Measurements from ENCODE around the gene AFG3L2.

AFG3L2 gene

GRCh38 chr18:12299862-12300261 lies 77.2 kb downstream of the AFG3L2 start:
- no peak for DNase-seq

DNA sequence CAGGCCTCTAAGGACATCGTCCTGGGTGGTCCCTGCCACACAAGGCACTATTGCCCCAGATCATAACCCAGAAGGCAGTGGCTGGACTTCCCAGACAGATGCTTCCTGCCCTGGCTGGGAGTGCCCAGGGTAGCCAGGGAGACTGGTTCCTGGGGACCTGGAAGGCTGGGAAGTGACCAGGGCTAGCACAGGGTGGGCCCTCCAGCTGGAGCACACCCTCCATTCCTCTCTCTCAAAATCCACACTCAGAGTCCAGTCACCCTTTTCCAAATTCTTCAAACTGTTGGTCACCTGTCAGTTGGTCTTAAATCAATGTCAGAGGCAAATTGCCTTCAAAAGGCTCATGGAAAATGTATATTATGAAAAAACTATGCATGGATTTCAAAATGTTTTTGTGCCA lies 80.6 kb downstream of the AFG3L2 start:
- no peak for DNase-seq

DNA sequence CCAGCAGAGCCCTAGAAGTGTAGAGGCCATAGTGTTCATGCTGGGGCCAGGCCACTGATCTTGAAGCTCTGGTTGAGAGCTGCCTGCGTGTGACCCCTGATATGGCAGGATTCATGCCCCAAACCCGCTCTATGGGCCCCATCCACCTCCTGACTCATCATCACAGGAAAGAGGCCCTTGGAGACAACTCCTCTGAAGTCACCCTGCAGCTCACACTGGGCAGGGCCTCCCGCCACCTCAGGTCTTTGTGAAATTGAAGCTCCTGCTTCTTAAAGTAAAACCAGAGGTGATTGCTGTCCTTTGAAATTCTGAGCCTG lies 81.0 kb downstream of the AFG3L2 start:
- DNase-seq, result no peak

GRCh38 chr18:12295389-12296086 lies 81.5 kb downstream of the AFG3L2 start:
- DNase-seq, result no peak

DNA sequence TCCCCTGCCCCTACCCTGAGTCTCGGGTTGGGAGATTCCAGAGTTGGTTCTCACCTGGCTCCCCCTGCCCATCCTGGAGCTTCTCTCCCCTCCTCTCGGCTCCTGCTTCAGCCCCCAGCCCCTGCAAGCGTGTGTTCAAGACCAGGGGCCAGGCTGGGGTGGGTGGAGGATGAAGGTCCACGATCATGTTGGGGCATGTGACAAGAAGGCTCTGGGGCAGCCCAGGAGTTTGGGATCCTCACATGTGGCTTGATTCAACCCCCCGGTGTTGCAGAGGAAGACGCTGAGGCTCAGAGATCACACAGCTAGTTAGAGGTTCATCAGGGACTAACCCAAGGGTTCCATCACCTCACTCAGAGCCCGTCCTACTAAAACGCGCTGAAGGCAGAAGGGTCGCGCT lies 83.2 kb downstream of the AFG3L2 start:
- no peak for DNase-seq

DNA sequence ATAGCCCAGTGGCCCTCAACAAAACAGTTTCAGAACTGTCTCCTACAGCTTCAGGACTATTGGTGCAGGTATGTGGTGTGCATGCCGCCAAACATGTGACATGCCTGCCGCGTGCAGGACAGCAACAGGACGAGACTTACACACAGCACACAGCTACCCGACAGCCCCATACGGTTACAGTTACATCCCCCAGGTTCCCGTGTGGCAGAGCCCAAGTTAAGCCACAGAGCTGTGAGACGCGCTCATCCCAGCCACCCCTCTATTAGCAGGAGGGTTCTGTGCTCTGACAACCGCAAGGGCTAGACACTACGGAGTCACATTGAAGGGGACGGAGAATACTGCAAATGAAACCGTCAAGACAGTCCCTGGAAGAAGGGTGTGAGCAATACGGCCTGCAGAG lies 85.3 kb downstream of the AFG3L2 start:
- DNase-seq, result no peak

- no peak for DNase-seq
Measured at GRCh38 chr18:12291161-12291560, 85.9 kb downstream of the AFG3L2 start.

DNA sequence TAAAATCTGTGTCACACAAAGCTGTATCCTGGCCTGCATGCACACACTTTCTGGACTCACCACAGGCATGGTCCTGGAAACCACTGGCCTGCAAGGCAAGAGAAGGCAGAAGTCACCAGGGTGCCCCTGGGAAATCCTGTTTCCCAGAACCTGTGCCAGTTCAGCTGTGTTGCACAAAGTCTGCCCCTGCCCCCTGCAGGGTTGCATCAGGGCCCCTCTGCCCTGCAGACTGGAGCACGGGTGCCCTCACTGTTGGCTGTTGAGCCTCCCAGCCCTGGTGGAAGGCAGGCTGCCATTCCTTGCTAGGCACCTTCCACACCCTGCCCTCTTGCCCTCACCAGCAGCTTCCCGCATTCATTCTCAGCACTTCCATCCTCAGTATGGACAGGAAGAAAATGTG lies 86.9 kb downstream of the AFG3L2 start:
- DNase-seq, result no peak

DNA sequence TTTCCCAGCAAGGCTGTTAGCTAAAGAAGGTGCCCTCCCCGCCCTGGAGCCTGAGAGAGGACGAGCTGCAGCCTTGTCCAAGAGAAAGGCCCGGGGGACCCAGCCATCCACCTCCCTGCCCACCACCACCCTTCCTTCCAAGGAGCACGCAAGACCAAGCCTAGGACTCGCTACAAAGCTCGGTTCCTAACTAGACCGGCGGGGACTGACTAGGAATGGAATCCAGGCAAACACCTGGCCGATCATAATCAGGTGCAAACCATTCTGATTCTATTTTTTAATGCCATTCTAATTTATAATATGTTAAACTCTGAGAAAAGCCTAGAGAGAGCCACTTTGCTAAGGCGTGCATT lies 88.6 kb downstream of the AFG3L2 start:
- no peak for DNase-seq

GRCh38 chr18:12287684-12288402 lies 89.2 kb downstream of the AFG3L2 start:
- no peak for DNase-seq

DNA sequence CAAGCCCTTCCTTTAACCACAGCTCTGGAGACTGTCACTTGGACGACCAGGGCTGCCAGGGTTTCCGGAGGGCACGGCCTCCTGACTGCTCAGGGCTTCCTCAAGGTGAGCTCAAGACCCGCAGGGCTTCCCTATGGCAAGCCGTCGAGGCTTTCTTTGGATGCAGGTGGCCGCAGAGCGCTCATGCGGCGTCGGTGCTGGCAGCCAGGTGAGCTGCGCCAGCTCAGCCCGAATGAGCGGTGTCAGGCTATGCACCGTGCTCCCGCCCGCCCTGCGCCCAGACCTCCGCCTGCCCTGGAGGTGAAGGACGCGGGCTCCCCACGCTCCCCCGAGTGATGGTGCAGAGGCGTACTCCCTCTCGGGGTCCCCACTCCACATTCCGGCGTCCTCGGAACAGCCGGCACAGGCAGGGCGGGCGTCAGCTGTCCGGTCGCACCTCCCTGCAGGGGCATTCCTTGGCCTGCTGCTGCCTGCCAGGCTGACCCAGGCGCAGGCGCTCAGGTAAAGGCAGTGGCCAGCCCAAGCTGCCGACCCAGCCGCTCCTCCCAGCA lies 89.8 kb downstream of the AFG3L2 start:
- DNase-seq, result no peak

DNA sequence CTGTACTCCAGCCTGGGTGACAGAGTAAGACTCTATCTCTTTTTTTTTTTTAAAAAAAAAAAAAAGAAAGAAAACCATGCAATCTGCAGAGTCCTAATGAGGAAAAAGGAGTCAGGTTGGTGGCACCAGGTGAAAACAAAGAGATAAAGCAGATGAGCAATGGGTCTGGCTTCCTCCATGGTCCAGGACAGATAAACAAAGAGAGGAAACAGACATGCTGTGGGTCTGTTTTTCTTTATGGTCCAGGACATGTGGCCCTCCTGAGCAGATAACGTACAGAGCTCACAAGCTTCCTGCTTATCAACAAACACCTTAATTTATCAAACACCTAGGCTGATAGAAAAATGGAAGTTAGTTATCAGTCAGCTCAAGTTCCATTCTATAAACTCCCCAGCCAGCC lies 93.4 kb downstream of the AFG3L2 start:
- DNase-seq, result no peak

DNA sequence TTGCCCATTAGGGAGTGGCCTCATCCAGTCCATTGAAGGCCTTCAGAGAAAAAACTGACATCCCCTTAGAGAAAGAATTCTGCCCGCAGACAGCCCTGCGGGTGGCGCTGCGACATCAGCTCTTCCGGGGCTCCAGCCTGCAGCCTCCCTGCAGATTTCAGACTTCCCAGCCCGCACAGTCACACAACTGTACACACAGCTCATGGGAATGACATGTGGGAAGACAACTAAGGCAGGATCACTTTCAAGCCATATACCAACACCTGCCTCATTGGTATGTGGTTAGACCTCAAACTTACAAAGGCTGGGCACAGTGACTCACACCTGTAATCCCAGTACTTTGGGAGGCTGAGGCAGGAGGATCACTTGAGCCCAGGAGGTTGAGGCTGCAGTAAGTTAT lies 93.8 kb downstream of the AFG3L2 start:
- DNase-seq, result no peak

DNA sequence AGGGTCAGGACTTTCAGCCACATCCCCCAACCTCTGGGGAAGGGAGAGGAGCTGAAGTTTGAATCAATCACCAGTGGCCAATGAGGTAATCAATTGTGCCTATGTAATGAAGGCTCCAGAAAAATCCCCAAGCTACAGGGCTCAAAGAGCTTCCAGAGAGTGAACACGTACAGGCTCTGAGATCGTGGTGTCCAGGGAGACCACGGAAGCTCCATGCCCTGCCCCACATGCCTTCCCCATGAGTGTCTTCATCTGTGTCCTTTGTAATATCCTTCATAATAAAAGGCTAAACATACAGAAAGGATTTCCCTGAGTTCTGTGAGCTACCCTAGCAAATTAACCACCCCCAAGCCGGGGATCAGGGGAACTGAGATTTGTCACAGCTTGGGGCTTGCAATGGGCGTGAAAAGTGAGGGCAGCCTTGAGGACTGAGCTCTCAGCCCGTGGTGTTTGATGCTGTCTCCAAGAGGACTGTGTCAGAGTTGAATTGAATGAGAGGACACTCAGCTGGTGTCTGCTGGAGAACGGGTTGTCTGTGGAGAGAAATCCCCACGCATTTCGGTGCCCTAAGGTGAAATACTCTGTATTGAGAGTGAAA lies 94.5 kb downstream of the AFG3L2 start:
- no peak for DNase-seq

GRCh38 chr18:12281861-12282260 lies 95.2 kb downstream of the AFG3L2 start:
- no peak for DNase-seq

DNA sequence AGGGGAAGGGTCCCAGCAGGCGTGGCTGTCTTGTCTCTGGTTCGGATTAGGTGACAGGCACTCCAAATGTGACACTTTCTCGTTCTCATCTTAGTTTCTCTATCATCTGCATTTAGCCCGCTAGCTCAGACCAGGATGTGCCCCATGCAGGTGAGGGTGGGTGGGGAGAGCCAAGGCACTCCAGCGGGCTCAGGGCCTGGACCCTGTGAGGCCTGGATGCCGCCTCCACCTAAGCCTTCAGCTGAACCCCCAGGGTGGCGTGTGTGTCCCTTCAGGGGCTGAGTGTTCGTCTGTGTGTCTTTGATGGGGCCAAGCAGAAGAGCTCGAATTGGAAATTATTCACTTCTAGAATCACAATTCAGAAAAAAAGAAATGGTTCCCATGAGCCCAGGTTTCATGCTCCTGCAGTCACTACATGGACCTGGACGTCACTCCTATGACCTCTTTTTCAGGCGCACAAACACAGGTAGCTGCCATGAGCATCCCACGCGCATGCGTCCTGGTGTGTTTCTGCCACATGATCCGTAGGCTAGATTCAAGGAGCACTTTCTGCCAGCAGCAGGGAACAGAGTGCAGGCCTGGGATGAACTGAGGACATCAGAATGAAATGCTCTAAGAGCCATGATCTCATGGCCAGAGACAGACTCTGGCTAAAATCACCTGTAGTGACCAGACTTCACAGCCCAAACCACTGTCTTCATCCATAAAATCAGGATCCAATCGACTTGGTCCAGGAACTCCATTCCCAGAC lies 97.1 kb downstream of the AFG3L2 start:
- no peak for DNase-seq

All from CD4-positive, alpha-beta T cell treated with Interleukin-6 for 4 hours (primary cell).